ENCODE measurements around the gene NCKAP1.

Gene NCKAP1

GRCh38 chr2:182949052-182949451 is 89.2 kb downstream of the NCKAP1 start:
- no peak for DNase-seq

GRCh38 chr2:182946958-182947369 is 91.3 kb downstream of the NCKAP1 start:
- DNase-seq = no peak

GRCh38 chr2:182943339-182943738 is 94.9 kb downstream of the NCKAP1 start:
- DNase-seq = no peak

- DNase-seq = no peak
Measured at GRCh38 chr2:182942756-182943155, 95.5 kb downstream of the NCKAP1 start.

- DNase-seq = no peak
Measured at GRCh38 chr2:182941919-182942318, 96.3 kb downstream of the NCKAP1 start.

- DNase-seq = no peak
Measured at GRCh38 chr2:182941121-182941722, 97.0 kb downstream of the NCKAP1 start.

GRCh38 chr2:182937870-182938269 is 100.4 kb downstream of the NCKAP1 start:
- no peak for DNase-seq

- no peak for DNase-seq
Measured at GRCh38 chr2:182933629-182934028, 104.6 kb downstream of the NCKAP1 start.

GRCh38 chr2:182929972-182930371 is 108.3 kb downstream of the NCKAP1 start:
- DNase-seq = no peak

- no peak for DNase-seq
Measured at GRCh38 chr2:182924306-182924705, 114.0 kb downstream of the NCKAP1 start.

GRCh38 chr2:182921234-182921633 is 117.0 kb downstream of the NCKAP1 start:
- no peak for DNase-seq

GRCh38 chr2:182920631-182921056 is 117.6 kb downstream of the NCKAP1 start:
- no peak for DNase-seq

GRCh38 chr2:182920089-182920488 is 118.2 kb downstream of the NCKAP1 start:
- no peak for DNase-seq

GRCh38 chr2:182918961-182919652 is 119.2 kb downstream of the NCKAP1 start:
- DNase-seq = no peak

- no peak for DNase-seq
Measured at GRCh38 chr2:182917924-182918323, 120.3 kb downstream of the NCKAP1 start.

- DNase-seq = no peak
Measured at GRCh38 chr2:182916417-182916816, 121.8 kb downstream of the NCKAP1 start.

- no peak for DNase-seq
Measured at GRCh38 chr2:182915369-182916326, 122.6 kb downstream of the NCKAP1 start.

GRCh38 chr2:182914852-182915251 is 123.4 kb downstream of the NCKAP1 start:
- no peak for DNase-seq

- DNase-seq = no peak
Measured at GRCh38 chr2:182913064-182913463, 125.2 kb downstream of the NCKAP1 start.

- DNase-seq = no peak
Measured at GRCh38 chr2:182912518-182912915, 125.7 kb downstream of the NCKAP1 start.

GRCh38 chr2:182911813-182912517 is 126.3 kb downstream of the NCKAP1 start:
- DNase-seq = no peak

- DNase-seq = no peak
Measured at GRCh38 chr2:182910965-182911364, 127.3 kb downstream of the NCKAP1 start.
